Measurements from ENCODE around the gene EID2. TPM values are rescaled to one million over a fixed set of nuclear protein-coding genes. Genes with fewer than 3 reads are reported as not detected.

EID2 gene
- total and polyA plus RNA-seq, 2 of the 4 experiments (the other 2 are of a cell fraction), result 5.7 to 9.8 TPM

DNA sequence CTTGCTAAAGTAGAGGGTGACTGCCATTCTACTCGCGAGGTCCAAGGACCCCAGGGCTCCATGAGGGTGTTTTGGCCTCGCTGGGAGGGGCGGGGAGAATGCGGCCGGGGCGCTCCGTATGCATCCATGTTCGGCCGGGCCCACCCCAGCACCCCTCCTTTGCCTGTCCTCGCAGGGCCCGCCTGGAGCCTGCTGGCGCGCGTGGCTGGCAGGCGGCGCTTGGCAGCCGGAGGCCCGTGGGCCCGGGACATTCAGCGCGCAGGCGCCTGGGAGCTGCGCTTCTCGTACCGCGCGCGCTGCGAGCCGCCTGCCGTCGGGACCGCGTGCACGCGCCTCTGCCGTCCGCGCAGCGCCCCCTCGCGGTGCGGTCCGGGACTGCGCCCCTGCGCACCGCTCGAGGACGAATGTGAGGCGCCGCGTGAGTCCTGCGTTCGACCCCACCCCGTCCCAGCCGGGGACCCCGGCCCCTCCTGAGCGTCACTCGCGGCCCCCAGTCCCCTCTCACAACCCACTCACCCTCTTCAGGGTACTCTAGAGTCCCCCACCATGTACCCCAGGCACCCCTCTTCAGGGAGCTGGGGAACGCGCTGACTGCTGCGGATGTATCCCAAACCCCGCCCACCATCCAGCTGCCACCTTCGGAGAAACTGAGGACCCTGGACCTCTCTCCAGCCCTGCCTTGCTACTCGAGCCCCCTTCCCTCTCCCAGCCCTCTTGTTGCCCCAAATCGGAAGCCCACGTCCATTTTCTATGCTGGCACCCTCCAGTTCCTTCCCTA, 37.1 kb downstream of the EID2 start:
- Histone ChIP-seq H2BK15ac (ENCODE audit: low read depth, low read length) (no peak overlapping the region), H4K8ac (ENCODE audit: low read depth in 2 of 2, low read length in 2 of 2) (peak overlapping the region in 1 of 2 experiments; percentile 27; a peak in 1 of 4 replicates), H2BK120ac (ENCODE audit: low read depth, low read length) (no peak overlapping the region), H3K18ac (ENCODE audit: low read depth, low read length) (no peak overlapping the region), H3K23ac (ENCODE audit: low read depth, low read length) (no peak overlapping the region), H4K20me1 (ENCODE audit: insufficient read depth, low read length) (no peaks in the 10 kb centered on the region), H3K27me3 (ENCODE audit: control insufficient read depth, insufficient read depth, low read length) (peaks cover 48% of the 10 kb centered on the region), H2BK20ac (ENCODE audit: low read depth, low read length) (no peak overlapping the region), H4K91ac (ENCODE audit: insufficient read depth, low read depth, low read length) (no peak overlapping the region), H3K9me3 (ENCODE audit: control insufficient read depth, insufficient read depth, low read length) (no peaks in the 10 kb centered on the region), H3K4me1 (ENCODE audit: control insufficient read depth, insufficient read depth, low read length) (peaks cover 3% of the 10 kb centered on the region; the same call in 1 of the 2 replicates), H3K4me3 (ENCODE audit: insufficient read depth, low read depth, low read length) (no peak overlapping the region), H3K4ac (ENCODE audit: low read depth, low read length) (no peak overlapping the region), H3K9me1 (ENCODE audit: insufficient read depth, low read length) (no peaks in the 10 kb centered on the region; the same call in 1 of the 2 replicates), H2AFZ (replicated peaks; ENCODE audit: low read length, poor library complexity) (peak overlapping the region; percentile 90), H3K56ac (ENCODE audit: extremely low read depth, insufficient read depth, low read length) (no peak overlapping the region), H3K79me1 (ENCODE audit: low read depth in 1 of 2, low read length in 2 of 2) (no peaks in the 10 kb centered on the region), H3K36me3 (ENCODE audit: control insufficient read depth, insufficient read depth, low read length) (no peaks in the 10 kb centered on the region), H4K5ac (ENCODE audit: low read depth, low read length) (no peak overlapping the region), H2BK5ac (ENCODE audit: low read depth, low read length, poor library complexity, severe bottlenecking) (no peak overlapping the region), H2AK9ac (replicated peaks; ENCODE audit: low read depth, low read length, poor library complexity) (no peak overlapping the region), H3K14ac (replicated peaks; ENCODE audit: low read depth, low read length) (no peak overlapping the region), H2AK5ac (ENCODE audit: low read depth, low read length) (no peak overlapping the region), H3K9ac (ENCODE audit: low read depth, low read length) (no peak overlapping the region), H3K27ac (ENCODE audit: insufficient read depth, low read length) (no peak overlapping the region), H3K4me2 (ENCODE audit: low read depth, low read length) (no peak overlapping the region)
- dilution Hi-C loops (cut with HindIII; ENCODE audit: low sequenced_read_pairs, unreplicated experiment) (no loop called here), intact Hi-C loops (cut with micrococcal nuclease) (no loop called here), in situ Hi-C loops (cut with MboI; ENCODE audit: low sequenced_read_pairs) (no loop called here)
- WGBS, 2 experiments (ENCODE audit: extremely low coverage in 2 of 2, insufficient read length in 1 of 2), result 29% methylated on average over 11 of the region's 69 CpGs; no CpG with 5 or more reads in 1 of the 2 experiments
- ChIA-PET CTCF (interaction anchor here (0.6 to 0.7 kb wide), 2 partner anchors 13 to 62 kb away, joined by 4 to 6 read pairs; no protein-coding TSS in a partner anchor), POLR2A (ENCODE audit: unreplicated experiment) (no interaction called here)
- BruUV-seq (replicated peaks), result no TSS peak
- peak; percentile 25 for TF ChIP-seq RAD21 (IDR thresholded peaks at IDR 0.05; ENCODE audit: low read length)
- 0 out of 2 replicates have a peak, but pooled peaks have one; percentile 50 for TF ChIP-seq BHLHE40 (IDR thresholded peaks at IDR 0.05; ENCODE audit: low read depth, low read length)
- TF ChIP-seq, protein P1, sequence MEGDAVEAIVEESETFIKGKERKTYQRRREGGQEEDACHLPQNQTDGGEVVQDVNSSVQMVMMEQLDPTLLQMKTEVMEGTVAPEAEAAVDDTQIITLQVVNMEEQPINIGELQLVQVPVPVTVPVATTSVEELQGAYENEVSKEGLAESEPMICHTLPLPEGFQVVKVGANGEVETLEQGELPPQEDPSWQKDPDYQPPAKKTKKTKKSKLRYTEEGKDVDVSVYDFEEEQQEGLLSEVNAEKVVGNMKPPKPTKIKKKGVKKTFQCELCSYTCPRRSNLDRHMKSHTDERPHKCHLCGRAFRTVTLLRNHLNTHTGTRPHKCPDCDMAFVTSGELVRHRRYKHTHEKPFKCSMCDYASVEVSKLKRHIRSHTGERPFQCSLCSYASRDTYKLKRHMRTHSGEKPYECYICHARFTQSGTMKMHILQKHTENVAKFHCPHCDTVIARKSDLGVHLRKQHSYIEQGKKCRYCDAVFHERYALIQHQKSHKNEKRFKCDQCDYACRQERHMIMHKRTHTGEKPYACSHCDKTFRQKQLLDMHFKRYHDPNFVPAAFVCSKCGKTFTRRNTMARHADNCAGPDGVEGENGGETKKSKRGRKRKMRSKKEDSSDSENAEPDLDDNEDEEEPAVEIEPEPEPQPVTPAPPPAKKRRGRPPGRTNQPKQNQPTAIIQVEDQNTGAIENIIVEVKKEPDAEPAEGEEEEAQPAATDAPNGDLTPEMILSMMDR (conservative IDR thresholded peaks at IDR 0.05; ENCODE audit: low read depth, low read length), result peak; percentile 87
- TF ChIP-seq MAZ (IDR thresholded peaks at IDR 0.05; ENCODE audit: borderline replicate concordance, low read depth, low read length), result 0 out of 2 replicates have a peak, but pooled peaks have one; percentile 25
- TF ChIP-seq SMC3 (IDR thresholded peaks at IDR 0.05; ENCODE audit: low read depth, low read length), result peak; percentile 47
- TF ChIP-seq, protein P2, sequence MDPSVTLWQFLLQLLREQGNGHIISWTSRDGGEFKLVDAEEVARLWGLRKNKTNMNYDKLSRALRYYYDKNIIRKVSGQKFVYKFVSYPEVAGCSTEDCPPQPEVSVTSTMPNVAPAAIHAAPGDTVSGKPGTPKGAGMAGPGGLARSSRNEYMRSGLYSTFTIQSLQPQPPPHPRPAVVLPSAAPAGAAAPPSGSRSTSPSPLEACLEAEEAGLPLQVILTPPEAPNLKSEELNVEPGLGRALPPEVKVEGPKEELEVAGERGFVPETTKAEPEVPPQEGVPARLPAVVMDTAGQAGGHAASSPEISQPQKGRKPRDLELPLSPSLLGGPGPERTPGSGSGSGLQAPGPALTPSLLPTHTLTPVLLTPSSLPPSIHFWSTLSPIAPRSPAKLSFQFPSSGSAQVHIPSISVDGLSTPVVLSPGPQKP (IDR thresholded peaks at IDR 0.05; ENCODE audit: borderline replicate concordance, low read depth, low read length), result no peak
- TF ChIP-seq RCOR1 (IDR thresholded peaks at IDR 0.05; ENCODE audit: insufficient replicate concordance, low read length), result no peak
- TF ChIP-seq MXI1 (IDR thresholded peaks at IDR 0.05; ENCODE audit: borderline replicate concordance, low read depth, low read length), result no peak
- TF ChIP-seq, protein P3, sequence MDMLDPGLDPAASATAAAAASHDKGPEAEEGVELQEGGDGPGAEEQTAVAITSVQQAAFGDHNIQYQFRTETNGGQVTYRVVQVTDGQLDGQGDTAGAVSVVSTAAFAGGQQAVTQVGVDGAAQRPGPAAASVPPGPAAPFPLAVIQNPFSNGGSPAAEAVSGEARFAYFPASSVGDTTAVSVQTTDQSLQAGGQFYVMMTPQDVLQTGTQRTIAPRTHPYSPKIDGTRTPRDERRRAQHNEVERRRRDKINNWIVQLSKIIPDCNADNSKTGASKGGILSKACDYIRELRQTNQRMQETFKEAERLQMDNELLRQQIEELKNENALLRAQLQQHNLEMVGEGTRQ (IDR thresholded peaks at IDR 0.05; ENCODE audit: low read depth, low read length), result 0 out of 2 replicates have a peak, but pooled peaks have one; percentile 1
- DNase-seq (peak; percentile 73), ATAC-seq (ENCODE audit: low read depth) (peak; percentile 66)

All from IMR-90 (cell line).